Activated CD4-positive, CD25-positive, alpha-beta regulatory T cell treated with anti-CD3 and anti-CD28 coated beads, Interleukin-2, amount 50 U/mL, for 72 hours (primary cell): Measurements from ENCODE around the gene CD209.
"Not testable (repeated sequence)": the region's sequence is repeated elsewhere in the genome, so short reads cannot be mapped to it uniquely, and the experiment has no call there.

Experiments used
- DNase-seq: peaks from one replicate; pipeline ENCODE4 v3.0.0; 2021

The CD209 gene

DNA sequence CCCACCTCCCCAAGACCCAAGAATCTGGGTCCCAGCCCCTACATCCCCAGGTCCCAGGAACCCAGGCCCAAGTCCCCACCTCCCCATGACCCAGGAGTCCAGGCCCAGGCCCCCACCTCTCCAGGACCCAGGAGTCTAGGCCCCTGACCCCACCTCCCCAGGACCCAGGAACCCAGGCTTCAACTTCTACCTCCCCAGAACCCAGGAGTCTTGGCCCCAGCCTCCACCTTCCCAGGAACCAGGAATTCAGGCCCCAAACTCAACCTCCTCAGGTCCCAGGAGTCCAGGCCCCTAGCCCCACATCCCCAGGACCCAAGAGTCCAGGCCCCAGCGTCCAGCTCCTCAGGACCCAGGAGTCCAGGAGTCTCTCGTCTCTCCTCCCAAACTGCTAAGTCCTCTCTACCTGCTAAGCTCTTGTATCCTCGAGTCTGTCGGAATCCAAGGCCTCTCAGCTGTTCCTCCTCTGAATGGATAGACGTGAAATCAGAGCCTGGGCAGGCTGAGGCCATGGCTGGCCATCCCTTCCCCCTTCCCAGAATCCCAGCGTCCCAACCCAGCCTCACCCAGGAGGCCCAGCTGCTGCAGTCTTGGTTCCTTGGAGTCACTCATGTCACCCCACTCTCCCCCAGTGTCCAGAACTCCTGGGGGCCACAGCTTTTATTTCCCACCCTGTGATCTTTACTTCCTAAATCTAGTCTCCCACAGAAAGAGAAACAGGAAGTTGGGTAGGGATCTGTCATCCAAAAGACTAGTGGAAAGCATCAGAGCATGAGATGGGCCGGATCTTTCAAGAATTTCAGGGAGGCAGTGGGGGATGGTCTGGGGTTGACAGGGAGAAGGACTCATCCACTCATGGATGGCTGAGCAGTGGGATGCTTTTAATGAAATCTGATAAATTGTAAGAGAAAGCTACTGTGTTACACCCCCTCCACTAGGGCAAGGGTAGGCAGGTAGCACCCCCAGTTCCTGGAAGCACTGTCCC, at the start of gene CD209:
TSS of gene CD209 (minus strand) at position 632 of the 982 bp plus-strand sequence. CDS start at position 609, 23 bp downstream.
- no peak for DNase-seq

- DNase-seq: no peak
These were observed 48.3 kb upstream of the CD209 start for GRCh38 chr19:7795555-7796161.

GRCh38 chr19:7793493-7793892, 46.2 kb upstream of the CD209 start:
- DNase-seq: no peak

- not testable (repeated sequence) for DNase-seq
These were observed 45.4 kb upstream of the CD209 start for GRCh38 chr19:7792701-7793100.

- DNase-seq: no peak
These were observed 44.9 kb upstream of the CD209 start for GRCh38 chr19:7792281-7792680.

DNA sequence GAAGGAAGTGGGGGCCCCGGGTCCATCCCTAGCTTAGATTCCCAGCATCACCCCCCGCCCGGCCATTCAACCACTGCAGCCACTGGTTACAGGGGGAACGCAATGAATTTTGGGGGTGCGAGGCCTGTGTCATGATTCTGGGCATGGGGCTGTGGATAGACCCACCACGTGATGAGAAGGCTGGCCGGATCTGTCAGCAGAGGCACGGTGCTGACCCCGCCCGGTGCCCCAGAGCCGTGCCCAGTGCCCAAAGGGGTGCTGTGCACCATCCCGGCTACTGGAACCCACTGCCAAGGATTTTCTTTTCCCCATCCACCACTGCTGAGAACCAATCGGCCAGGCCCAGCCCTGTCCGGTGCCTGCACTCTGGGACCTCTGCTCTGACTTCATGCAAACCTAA, 43.1 kb upstream of the CD209 start:
- no peak for DNase-seq

- no peak for DNase-seq
These were observed 42.1 kb upstream of the CD209 start for GRCh38 chr19:7789447-7789846.

DNA sequence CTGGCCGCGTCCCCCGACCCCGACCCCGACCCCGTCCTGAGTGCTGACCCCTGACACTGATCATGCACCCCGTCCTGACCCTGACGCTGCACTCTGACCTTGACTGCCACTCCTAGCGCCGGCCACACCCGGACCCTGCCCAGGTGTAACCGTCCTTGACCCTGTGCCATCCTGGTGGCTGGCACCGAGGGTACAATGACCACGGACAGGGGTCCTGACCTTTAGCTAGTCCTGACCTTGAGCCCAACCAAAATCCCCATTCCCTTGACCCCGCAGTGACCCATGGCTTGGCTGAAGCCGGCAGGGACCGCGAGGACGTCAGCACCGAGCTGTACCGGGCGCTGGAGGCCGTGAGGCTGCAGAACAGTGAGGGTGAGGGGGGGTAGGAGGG, 41.6 kb upstream of the CD209 start:
- DNase-seq: no peak

- no peak for DNase-seq
These were observed 41.0 kb upstream of the CD209 start for GRCh38 chr19:7788178-7788932.

- DNase-seq: no peak
These were observed 40.4 kb upstream of the CD209 start for GRCh38 chr19:7787602-7788177.

DNA sequence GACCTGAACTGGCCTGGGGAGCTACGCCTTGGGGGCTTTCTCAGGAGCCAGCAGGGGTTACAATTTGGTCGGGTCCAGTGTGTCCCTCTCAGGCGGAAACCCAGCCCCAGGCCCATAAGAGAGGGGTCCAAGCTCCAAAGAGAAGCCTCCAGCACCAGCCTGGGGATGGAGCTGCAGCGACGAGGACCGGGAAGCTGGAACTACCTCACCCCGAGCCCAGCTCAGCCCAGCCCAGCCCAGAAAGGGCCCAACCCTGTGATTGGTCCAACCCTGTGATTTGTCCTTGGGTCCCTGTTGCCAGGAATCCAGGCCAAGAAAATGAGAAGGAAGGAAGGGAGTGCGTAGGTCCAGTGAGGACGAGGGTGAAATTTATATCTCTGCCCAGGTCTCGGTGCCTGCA, 39.8 kb upstream of the CD209 start:
- no peak for DNase-seq

DNA sequence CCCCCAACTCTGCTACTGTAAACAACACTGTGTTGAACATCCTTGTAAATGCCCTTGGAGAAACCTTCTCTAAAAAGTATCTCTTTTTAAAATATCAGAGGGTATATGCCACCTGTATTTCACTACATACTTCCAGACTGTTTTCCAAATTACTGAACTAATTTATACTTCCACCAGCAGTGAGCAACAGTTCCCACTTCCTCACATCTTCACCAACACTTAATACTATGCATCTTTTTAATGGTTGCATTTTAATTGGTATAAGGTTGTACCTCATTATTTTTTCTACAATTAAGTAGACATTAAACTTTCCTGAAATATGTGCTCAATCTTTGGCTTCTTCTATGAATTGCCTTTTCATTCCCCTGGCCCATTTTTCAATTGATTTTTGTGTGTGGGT, 37.5 kb upstream of the CD209 start:
- no peak for DNase-seq

- DNase-seq: no peak
These were observed 36.7 kb upstream of the CD209 start for GRCh38 chr19:7783991-7784423.

- no peak for DNase-seq
These were observed 33.8 kb upstream of the CD209 start for GRCh38 chr19:7781157-7781556.

DNA sequence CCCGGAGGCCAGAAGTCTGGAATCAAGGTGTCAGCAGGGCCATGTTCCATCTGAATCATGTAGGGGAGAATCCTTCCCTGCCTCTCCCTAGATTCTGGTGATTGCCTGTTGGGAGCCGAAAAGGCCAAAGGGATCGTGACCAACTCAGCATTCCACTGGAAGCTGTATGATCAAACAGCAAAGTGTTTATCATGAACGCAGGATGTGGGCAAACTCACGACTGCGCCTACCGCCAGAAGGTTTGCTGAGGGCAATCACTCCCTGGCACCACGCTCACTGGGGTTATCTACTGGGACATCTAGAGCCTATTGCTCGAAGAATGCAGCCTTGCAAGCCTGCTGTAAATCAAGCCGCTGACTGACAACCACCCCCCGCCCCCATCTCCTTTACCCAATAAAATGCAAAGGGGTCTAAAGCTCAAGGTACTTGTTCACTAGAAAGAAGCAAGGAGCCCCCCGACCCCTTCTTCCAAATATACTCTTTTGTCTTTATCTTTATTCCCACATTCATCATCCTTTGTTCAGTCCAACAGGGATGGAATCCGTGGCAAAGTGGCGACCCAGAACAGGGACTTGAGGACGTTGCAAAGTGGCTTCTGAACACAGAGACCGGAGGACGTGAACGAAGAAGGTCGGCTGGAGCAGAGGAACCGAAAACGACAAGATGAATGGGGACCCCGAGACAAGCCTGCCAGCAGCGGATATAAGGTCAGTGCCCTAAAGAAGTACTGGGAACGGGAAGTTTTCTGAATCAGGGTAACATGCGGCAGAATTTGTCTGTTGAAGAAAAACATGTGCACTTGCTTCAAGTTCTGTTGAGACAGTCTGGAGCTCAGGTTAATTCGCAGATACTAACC, 32.5 kb upstream of the CD209 start:
- no peak for DNase-seq

DNA sequence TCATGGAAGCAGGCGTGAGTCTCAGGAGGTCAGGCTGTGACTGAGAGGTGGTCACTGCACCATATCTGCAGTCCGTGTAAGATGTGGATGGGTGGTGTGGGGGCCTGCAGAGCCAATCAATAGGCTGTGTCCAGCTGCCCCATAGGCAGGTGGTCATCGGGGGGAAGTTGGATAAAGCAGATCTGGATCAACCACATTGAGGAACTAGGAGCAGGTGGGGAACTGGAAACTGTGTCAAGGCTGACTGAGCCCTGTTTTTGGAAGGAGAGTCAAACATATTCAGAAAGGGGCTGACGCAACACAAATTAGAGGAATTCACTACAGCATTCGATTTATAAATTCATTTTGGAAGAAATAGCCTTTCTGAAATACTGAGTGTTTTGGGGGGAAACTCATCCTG, 30.7 kb upstream of the CD209 start:
- DNase-seq: no peak

- DNase-seq: no peak
These were observed 28.4 kb upstream of the CD209 start for GRCh38 chr19:7775761-7776160.

- no peak for DNase-seq
These were observed 26.5 kb upstream of the CD209 start for GRCh38 chr19:7773841-7774240.

DNA sequence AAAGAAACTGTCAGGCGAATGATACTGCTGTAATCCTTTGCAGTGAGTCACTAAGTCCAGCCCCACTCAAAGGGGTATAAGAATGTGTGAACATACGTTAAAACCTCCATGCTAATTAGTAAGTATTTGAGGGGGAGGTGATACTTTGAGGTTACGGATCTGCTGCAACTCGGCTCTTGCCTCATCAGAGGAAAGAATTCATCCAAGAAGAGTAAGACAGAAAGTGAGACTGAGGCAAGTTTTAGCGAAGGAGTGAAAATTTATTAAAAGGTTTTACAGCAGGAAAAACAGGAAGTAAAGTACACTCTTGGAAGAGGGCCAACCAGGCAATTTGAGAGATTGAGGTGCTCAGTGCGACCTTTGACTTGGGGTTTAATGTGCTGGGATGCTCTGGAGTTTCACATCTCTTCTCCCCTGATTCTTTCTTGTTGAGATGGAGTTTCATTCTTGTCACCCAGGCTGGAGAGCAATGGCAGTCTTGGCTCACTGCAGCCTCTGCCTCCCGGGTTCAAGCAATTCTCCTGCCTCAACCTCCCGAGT, 25.5 kb upstream of the CD209 start:
- DNase-seq: no peak

DNA sequence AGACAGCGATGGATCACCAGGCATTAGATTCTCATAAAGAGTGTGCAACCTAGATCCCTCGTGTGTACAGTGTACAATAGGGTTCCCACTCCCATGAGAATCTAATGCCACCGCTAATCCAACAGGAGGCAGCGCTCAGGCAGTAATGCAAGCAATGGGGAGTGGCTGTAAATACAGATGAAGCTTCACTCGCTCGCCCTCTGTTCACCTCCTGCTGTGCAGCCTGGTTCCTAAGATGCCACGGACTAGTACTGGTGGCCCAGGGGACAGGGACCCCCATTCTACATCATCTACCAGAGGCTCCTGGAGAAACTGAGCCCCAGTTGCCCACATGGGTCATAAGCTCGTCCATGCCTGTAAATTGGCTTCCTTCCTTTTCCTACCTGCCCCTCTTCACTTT, 23.7 kb upstream of the CD209 start:
- no peak for DNase-seq

GRCh38 chr19:7769171-7769570, 21.8 kb upstream of the CD209 start:
- no peak for DNase-seq

- no peak for DNase-seq
These were observed 20.2 kb upstream of the CD209 start for GRCh38 chr19:7767487-7767886.
